Dermis microvascular lymphatic vessel endothelial cell (primary cell): ENCODE measurements around the gene AASDHPPT. TPM values are rescaled to one million over a fixed set of nuclear protein-coding genes. Genes with fewer than 3 reads are reported as not detected.
A peak's percentile ranks its signal among the peaks of the same experiment; 100 is the strongest.
"Not testable (repeated sequence)": the region's sequence is repeated elsewhere in the genome, so short reads cannot be mapped to it uniquely, and the experiment has no call there.

Source experiments
- DNase-seq, 2 donors: peaks; one replicate each; pipeline versions ENCODE4 v3.0.0 to v3.0.0-alpha.2; 2010; ENCODE audit warnings: low read depth in 2 of 2
- total RNA-seq: library from RNA; depleted of rRNA; stranded (reverse); fragments of >200 nt; gene quantifications from 2 replicates; pipeline ENCODE4 v1.2.1, GENCODE V29; 2014

The AASDHPPT gene
- 38.8 and 40.1 TPM in 2 replicates for total RNA-seq

DNA sequence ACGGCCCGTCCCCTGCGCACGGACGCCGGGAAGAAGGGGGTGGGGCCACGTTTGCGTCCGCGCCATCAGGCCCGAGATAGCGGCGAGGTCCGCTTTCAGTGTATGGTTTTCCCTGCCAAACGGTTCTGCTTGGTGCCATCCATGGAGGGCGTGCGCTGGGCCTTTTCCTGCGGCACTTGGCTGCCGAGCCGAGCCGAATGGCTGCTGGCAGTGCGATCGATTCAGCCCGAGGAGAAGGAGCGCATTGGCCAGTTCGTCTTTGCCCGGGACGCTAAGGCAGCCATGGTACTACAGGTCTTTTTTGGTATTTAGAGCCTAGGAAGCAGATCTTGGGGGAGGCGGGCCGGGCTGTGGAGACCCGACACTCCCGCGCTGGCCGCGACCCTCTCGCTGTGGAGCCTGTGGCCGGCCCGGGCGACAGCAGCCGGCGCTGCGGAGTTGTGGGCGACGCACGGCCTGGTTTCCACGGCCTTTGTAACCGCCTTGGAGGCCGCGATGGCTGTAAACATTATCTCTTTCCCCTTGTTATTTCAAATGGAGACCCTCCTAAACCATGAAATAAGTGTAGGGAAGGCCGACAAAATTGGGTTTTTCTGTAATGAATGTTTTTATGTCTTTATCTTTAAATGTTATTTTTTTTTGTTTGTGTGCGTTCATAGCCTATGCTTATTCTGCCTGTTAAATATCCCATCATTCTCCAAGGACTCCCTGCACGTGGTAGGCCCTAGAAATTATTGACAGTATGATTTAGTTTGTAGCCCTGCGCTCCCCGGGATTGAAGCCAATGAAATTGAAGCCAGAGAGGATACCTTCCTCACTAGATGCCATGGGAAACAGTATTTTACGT lies at the start of gene AASDHPPT:
AASDHPPT (plus strand) TSS at position 54 of the 847 bp plus-strand sequence; CDS start at position 103, 49 bp downstream.
- DNase-seq, result peak; percentile 20 to 51

GRCh38 chr11:106030609-106031008 lies 46.9 kb upstream of the AASDHPPT start:
- no peak for DNase-seq

- peak in 1 of 2 donors; percentile 62 for DNase-seq
Observed at GRCh38 chr11:106031202-106031810, 46.2 kb upstream of the AASDHPPT start.

DNA sequence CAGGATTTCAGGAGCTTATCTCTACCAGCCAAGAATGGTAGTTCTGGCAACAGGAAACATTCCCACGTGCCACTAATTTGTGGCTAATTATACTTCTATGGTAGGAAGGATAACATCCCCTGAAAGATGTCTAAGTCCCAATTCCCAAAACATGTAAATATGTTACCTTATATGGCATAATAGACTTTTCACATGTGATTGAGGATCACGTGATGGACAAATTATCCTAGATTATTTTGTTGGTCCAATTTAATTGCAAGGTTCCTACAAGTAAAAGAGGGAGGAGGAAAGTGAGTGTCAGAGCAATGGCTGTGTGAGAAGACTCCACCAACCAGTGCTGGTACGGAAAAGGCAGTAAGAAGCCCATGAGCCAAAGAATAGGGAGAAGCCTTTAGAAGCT lies 45.5 kb upstream of the AASDHPPT start:
- no peak for DNase-seq

GRCh38 chr11:106032861-106033260 lies 44.6 kb upstream of the AASDHPPT start:
- peak in 1 of 2 donors; percentile 29 for DNase-seq

DNA sequence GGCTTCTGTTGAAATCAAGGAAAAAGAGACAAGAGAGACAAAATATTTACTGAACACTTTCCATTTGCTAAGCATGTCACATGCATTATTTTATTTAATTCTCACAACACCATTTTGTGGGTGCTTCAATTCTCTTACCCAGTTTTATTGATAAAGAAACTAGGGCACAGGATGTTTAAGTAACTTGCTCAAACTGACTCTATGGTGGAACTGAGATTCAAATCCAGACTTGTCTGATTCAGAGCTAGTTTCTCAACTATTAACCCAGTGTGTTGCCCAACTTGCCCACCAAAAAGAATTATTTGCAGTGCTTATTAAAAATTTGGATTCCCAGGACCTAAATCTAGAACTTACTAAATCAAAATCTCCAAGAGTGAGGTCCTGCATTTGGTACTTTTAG lies 33.9 kb upstream of the AASDHPPT start:
- no peak for DNase-seq

DNA sequence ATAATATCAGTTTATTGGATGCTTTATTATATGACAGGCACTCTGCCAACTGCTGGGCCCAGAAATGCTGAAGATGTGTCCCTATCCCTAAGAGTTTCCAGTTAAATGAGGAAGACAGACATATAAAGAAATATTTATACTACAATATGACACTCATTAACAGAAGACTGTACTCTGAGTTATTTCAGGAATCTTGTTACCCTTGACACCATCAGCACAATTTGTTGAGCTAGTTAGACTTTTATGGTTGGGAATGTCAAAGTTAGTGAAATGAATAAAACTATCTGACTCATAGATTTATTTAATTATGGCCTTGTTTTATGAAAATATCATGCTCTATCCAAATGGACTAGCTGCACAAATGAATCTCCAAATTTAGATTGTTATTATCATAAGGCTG lies 29.8 kb upstream of the AASDHPPT start:
- DNase-seq, result no peak

DNA sequence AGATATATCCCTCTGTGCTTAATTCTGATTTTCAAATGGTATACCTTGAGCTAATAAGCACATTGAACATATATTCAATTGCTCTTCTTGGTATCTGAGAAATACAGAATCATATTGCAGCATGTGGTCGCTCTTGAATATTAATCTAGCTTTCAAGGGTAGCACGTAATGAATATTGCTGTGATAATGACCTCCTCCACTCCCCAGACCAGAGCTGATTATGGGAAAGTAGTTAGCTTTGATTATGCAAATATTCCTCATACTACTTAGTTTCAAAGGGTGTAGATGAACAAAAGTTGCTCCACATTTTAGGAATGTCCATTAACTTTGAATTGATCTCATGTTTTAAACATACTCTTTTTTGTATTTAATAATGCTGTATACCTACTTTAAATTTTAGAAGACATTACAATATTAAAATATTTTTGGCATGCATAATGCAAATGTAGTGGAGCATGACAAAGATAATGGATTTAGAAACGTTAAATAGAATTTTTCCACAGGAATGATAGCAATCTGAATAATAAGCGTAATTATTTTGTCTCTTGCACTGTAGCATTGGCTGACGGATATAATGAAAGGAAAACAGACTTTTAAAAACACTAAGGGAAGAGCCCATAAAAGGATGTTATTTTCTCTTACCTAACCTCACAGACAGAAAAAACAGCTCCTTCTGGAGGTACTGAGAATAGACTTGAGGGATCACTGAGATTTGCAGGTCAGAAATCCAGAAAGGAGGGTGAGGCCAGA lies 27.6 kb upstream of the AASDHPPT start:
- DNase-seq, result no peak

- no peak for DNase-seq
Observed at GRCh38 chr11:106051103-106051502, 26.4 kb upstream of the AASDHPPT start.

DNA sequence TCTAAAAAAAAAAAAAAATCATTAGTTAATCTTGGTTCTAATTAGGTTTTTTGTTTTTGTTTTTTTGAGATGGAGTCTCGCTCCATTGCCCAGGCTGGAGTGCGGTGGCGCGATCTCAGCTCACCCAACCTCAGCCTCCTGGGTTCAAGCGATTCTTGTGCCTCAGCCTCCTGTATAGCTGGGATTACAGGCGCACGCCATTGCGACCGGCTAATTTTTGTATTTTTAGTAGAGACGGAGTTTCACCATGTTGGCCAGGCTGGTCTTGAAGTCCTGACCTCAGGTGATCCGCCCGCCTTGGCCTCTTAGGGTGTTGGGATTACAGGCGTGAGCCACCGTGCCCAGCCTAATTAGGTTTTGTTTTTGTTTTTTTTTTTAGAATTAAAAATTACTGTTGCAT lies 19.1 kb upstream of the AASDHPPT start:
- not testable (repeated sequence) for DNase-seq

DNA sequence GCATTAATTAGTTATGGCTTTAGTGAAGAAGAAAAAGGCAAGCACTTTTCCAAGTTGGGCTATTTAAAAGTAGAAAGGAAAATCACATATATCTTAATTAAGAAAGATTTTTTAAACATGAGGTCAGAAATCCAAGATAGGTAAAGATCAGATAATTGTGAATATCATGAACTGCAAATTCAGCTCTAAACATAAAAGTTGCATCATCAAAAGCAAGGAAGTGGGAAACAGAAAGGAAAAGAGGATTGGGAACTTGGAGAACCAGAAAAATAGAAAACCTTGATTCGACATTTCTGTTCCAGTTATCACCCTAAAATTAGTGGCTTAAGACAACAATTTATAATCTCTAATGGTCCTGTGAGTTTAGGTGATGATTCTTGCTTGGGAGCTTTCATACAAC lies 17.8 kb upstream of the AASDHPPT start:
- DNase-seq, result no peak

- DNase-seq, result no peak
Observed at GRCh38 chr11:106061249-106061784, 16.1 kb upstream of the AASDHPPT start.

GRCh38 chr11:106061954-106062949 lies 15.2 kb upstream of the AASDHPPT start:
- no peak for DNase-seq

DNA sequence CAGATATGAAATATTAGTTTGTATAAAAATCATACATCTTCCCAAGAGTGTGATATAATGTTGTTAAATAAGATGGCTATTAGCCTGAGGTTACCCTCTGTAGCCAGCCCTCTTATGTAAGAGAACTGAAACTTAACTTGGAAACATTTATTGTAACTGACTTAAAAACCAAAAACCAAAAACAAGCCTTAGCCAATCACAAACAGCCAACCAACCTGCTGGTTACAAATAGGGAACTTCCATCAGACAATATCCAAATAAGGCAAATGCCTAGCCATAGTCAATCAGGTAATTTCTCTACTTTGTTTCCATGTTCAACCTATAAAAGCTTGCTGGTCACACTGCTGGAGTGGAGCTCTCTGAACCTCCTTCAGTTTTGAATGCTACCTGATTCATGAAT lies 14.5 kb upstream of the AASDHPPT start:
- DNase-seq, result no peak

DNA sequence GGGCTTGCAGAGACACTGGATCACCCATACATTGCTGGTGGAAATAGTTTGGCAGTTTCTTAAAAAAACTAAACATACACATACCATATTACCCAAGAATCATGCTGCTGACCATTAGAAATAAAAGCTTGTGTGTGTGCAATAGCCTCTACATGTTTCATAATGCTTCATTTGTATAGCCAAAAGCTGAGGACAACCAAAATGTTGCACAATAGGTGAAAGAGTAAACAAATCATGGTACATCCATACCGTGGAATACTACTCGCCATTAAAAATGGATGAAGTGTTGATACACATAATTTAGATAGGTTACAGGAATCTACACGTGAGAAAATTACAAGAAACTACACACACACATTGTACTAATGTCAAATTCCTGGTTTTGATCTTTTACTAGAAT lies 6.9 kb upstream of the AASDHPPT start:
- no peak for DNase-seq

DNA sequence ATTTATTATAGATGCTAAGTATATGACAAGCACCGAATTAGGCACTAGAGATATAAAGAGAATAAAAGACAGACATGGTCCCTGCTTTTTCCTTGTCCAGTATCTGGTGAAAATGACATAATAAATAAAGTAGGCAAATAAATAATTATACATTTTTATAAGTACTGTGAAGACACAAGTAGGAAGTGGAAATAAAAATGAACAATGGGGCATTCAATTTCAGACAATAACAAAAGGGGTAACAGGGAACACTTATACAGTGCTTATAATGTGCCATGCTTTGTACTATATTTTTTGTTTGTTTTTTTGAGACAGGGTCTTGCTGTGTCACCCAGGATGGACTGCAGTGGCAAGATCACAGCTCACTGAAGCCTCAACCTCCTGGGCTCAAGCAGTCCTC lies 4.7 kb upstream of the AASDHPPT start:
- DNase-seq, result no peak

DNA sequence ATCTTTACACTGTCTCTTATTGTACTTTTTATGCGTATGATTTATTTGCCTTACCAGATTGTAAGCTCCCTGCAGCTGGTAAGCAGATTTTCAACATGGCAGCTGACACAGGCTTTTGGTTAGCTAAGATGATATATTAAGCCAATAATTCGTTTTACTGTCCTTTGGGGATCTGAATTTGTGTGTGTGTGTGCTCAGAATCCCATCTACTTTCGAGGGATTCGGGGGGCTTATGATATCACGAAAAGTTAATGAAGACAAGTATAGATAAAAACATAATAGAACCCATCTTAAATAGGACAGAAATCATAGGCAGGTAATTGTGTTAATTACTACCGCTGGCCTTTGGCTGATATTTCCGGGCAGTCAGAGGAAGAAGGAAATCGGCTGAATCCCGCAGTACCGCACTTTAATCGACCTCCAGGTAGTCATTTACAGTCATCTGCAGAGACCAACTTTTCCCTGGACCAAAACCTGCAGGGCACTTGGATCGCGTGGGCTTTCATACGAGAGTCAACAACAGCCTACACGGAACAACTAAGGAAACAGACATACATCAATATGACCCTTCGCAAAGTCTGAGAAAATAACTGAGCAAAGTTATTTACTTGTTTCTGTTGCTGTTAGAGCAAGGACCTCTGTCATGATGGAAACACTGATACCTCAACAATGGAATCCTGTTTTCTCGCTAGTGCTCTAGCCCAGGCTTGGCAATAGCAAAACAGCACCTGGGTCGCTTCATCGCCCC lies 1.1 kb upstream of the AASDHPPT start:
- no peak for DNase-seq

DNA sequence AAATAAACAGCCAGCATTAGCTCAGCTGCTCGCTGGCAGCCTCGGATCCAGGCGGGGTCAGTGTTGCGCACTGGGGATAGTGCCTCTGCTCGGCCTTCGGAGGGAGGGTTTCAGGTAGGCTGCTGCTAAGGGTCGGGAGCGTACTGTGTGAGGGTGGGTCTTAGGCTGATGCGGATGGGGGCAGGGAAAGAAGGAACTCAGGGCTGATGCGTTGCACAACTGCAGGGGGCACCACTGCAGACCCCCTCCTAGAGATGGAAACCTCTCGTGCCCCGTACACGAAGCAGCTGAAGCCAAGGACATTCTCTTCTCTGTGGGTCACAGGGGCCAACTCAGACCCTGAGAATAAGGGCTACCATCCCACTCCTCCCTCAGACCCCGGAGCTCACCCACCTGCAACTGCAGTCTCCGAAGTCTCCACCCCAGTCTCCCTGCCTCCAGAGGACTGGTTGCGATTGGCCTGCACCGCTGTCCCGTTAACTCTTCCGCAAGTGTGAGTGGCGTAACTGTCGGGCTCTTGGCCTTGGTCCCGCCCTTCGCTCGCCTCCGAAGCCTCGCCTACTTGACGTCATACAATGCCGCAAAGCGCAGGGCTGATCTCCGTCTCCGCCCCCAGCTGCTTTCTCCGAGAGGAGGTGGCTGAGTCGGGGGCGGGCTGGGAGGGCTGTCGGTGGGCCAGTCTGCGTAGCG lies 398 bp upstream of the AASDHPPT start, which contains the start of gene KBTBD3:
KBTBD3 (minus strand) TSS at position 429 of the 690 bp plus-strand sequence. CDS start 18,250 bp downstream, outside the sequence.
- peak; percentile 99 for DNase-seq

- DNase-seq, result no peak
Observed at GRCh38 chr11:106082096-106082495, 4.6 kb downstream of the AASDHPPT start.
